PC-9 (cell line): ENCODE data around the gene CHKB. TPM values are rescaled to one million over a fixed set of nuclear protein-coding genes. Genes with fewer than 3 reads are reported as not detected.
A peak's percentile ranks its signal among the peaks of the same experiment; 100 is the strongest.
"Not testable (repeated sequence)": the region's sequence is repeated elsewhere in the genome, so short reads cannot be mapped to it uniquely, and the experiment has no call there.

Experiments
- BruUV-seq: library from RNA; stranded (reverse); fragments of 400-500 nt; replicated peaks from 2 replicates; lab custom pipeline; 2021; lab: Mats Ljungman, UMichigan
- CTCF ChIA-PET: fragments of 300-600 bp; sonication (Branson Sonifier 250); formaldehyde crosslinking; loops from one replicate; lab custom pipeline; 2022; ENCODE audit warnings: antibody characterized with exemption; lab: Charles Lee
- POLR2A ChIA-PET: fragments of 300-600 bp; sonication (Branson Sonifier 250); formaldehyde crosslinking; loops from one replicate; lab custom pipeline; 2022; ENCODE audit warnings: antibody characterized with exemption; ENCODE audit not compliant: unreplicated experiment; lab: Charles Lee
- DNase-seq, 2 experiments: peaks; one replicate each; pipeline versions ENCODE4 v3.0.0 to v3.0.0-alpha.2; 2015 to 2022; ENCODE audit warnings: mixed read lengths in 1 of 2
- H2AFZ ChIP-seq: fragments of 200-600 bp; sonication (generic); 2 replicates; pipeline ENCODE4 v1.8.1; 2017; ENCODE audit warnings: antibody characterized with exemption
- H3F3A ChIP-seq: fragments of 200-600 bp; sonication (generic); 2 replicates; pipeline ENCODE4 v1.8.1; 2017; ENCODE audit warnings: antibody characterized with exemption, mild to moderate bottlenecking, low read depth; ENCODE audit not compliant: insufficient read depth
- H3K27ac ChIP-seq: fragments of 200-600 bp; sonication (generic); 2 replicates; pipeline ENCODE4 v1.6.1; 2016; ENCODE audit warnings: mixed run types
- H3K27me3 ChIP-seq: fragments of 200-600 bp; sonication (generic); 2 replicates; pipeline ENCODE4 v1.6.1; 2016; ENCODE audit warnings: low read depth, mixed run types; ENCODE audit not compliant: insufficient read depth
- H3K36me3 ChIP-seq: fragments of 200-600 bp; sonication (generic); 2 replicates; pipeline ENCODE4 v1.6.1; 2016; ENCODE audit warnings: low read depth, mixed run types
- H3K4me1 ChIP-seq: fragments of 200-600 bp; sonication (generic); replicated peaks from 2 replicates; pipeline ENCODE4 v1.6.1; 2016; ENCODE audit warnings: mixed run types; ENCODE audit not compliant: insufficient read depth
- H3K4me2 ChIP-seq: fragments of 200-600 bp; sonication (generic); 2 replicates; pipeline ENCODE4 v1.6.1; 2017; ENCODE audit warnings: mixed run types
- H3K4me3 ChIP-seq: fragments of 200-600 bp; sonication (generic); 2 replicates; pipeline ENCODE4 v1.6.1; 2016; ENCODE audit warnings: mixed run types
- H3K79me2 ChIP-seq: fragments of 200-600 bp; sonication (generic); 2 replicates; pipeline ENCODE4 v1.6.1; 2017; ENCODE audit warnings: low read depth, mixed run types
- H3K9me2 ChIP-seq: fragments of 200-600 bp; sonication (generic); 2 replicates; pipeline ENCODE4 v1.8.1; 2017; ENCODE audit warnings: mild to moderate bottlenecking; ENCODE audit not compliant: insufficient read depth
- H3K9me3 ChIP-seq: fragments of 200-600 bp; sonication (generic); 2 replicates; pipeline ENCODE4 v1.8.1; 2016; ENCODE audit warnings: low read depth; ENCODE audit not compliant: insufficient read depth
- H4K20me1 ChIP-seq: fragments of 200-600 bp; sonication (generic); 2 replicates; pipeline ENCODE4 v1.8.1; 2017; ENCODE audit not compliant: insufficient read depth
- CTCF ChIP-seq: fragments of 200-600 bp; sonication (generic); conservative IDR thresholded peaks from 2 replicates; pipeline ENCODE4 v1.6.1; 2017; ENCODE audit warnings: mixed run types, antibody characterized with exemption, mild to moderate bottlenecking, moderate library complexity
- EZH2 ChIP-seq: fragments of 200-600 bp; sonication (generic); IDR thresholded peaks from 2 replicates; pipeline ENCODE4 v1.8.0; 2017; ENCODE audit warnings: antibody characterized with exemption, low read depth
- intact Hi-C: fragments of 100-400 bp; cut with micrococcal nuclease; formaldehyde crosslinking; loops from one replicate; pipeline ENCODE4 v1.10.0; 2022; ENCODE audit not compliant: unreplicated experiment
- total RNA-seq: library from RNA; stranded (reverse); gene quantifications from 2 replicates; pipeline ENCODE4 v1.2.3, GENCODE V29; 2021

Gene CHKB
- total RNA-seq, 1 experiment from 2014 or later = 60.0 TPM

GRCh38 chr22:50620593-50621355, 38.1 kb upstream of the CHKB start:
- Histone ChIP-seq H3K9me3 (no peaks in the 10 kb centered on the region), H2AFZ (no peak overlapping the region), H4K20me1 (no peaks in the 10 kb centered on the region), H3K9me2 (no peaks in the 10 kb centered on the region), H3K79me2 (no peaks in the 10 kb centered on the region), H3K4me3 (peak overlapping the region; percentile 38; the same call in 1 of the 2 replicates), H3K4me2 (peak overlapping the region; percentile 81), H3K4me1 (peaks cover 31% of the 10 kb centered on the region), H3K27ac (no peak overlapping the region), H3K27me3 (no peaks in the 10 kb centered on the region), H3F3A (peaks cover 15% of the 10 kb centered on the region), H3K36me3 (no peaks in the 10 kb centered on the region)
- BruUV-seq = no TSS peak
- CTCF ChIA-PET = interaction anchor here (0.5 to 2.0 kb wide), 11 partner anchors 36 to 370 kb away, joined by 3 to 12 read pairs (median 4); partner anchors contain the start of genes SCO2 and SYCE3
- DNase-seq = no peak
- TF ChIP-seq EZH2 (no peak), CTCF (peak; percentile 96)
- POLR2A ChIA-PET = interaction anchor here (0.6 kb wide), 1 partner anchor 113 kb away, joined by 3 read pairs; the partner anchor contains the start of genes LMF2 and NCAPH2
- intact Hi-C loops = loop anchor here (1.0 to 5.0 kb wide), 4 partner anchors 70 to 471 kb away; partner anchors contain the start of gene HDAC10

- H3K79me2 ChIP-seq, H3K4me2 ChIP-seq, H3K4me3 ChIP-seq, H3K9me2 ChIP-seq, H3K9me3 ChIP-seq, H3K27ac ChIP-seq, H3K36me3 ChIP-seq, intact Hi-C loops, H3K4me1 ChIP-seq, BruUV-seq, H2AFZ ChIP-seq, DNase-seq, H4K20me1 ChIP-seq, POLR2A ChIA-PET: not testable (repeated sequence)
- Histone ChIP-seq H3F3A (peaks cover 17% of the 10 kb centered on the region), H3K27me3 (peaks cover 32% of the 10 kb centered on the region)
- CTCF ChIA-PET = interaction anchor here (0.6 kb wide), 1 partner anchor 720 kb away, joined by 6 read pairs; no protein-coding TSS in a partner anchor
Observed at GRCh38 chr22:50614296-50614695, 31.6 kb upstream of the CHKB start.

- TF ChIP-seq EZH2 = no peak
- TF ChIP-seq CTCF = no peak
- Histone ChIP-seq H3K27ac (no peak overlapping the region), H3K36me3 (no peaks in the 10 kb centered on the region), H2AFZ (no peak overlapping the region), H3K79me2 (no peaks in the 10 kb centered on the region), H3K4me1 (peaks cover 6% of the 10 kb centered on the region; the same call in 1 of the 2 replicates), H3K27me3 (peaks cover 40% of the 10 kb centered on the region), H3F3A (peaks cover 17% of the 10 kb centered on the region), H4K20me1 (no peaks in the 10 kb centered on the region; the same call in 1 of the 2 replicates), H3K4me2 (peak overlapping the region; percentile 11; the same call in 1 of the 2 replicates), H3K9me3 (no peaks in the 10 kb centered on the region), H3K4me3 (no peak overlapping the region), H3K9me2 (no peaks in the 10 kb centered on the region)
- no TSS peak for BruUV-seq
- intact Hi-C loops = no loop called here
- ChIA-PET CTCF (interaction anchor here (0.6 kb wide), 2 partner anchors 15 to 719 kb away, joined by 4 to 6 read pairs; no protein-coding TSS in a partner anchor), POLR2A (interaction anchor here (0.6 kb wide), 1 partner anchor 44 kb away, joined by 3 read pairs; no protein-coding TSS in a partner anchor)
- DNase-seq = peak; percentile 59 to 73
Observed at GRCh38 chr22:50613291-50613981, 30.8 kb upstream of the CHKB start.
